GM18499 (cell line): ENCODE data around the gene ZBTB11.
A peak's percentile ranks its signal among the peaks of the same experiment; 100 is the strongest.
"Not testable (repeated sequence)": the region's sequence is repeated elsewhere in the genome, so short reads cannot be mapped to it uniquely, and the experiment has no call there.

ENCODE experiments used
- ATAC-seq: cut with Tn5 transposase; IDR thresholded peaks from one replicate; pipeline ENCODE4 v1.9.1; 2021; ENCODE audit warnings: moderate number of reproducible peaks; ENCODE audit not compliant: insufficient read depth, unreplicated experiment

The ZBTB11 gene

GRCh38 chr3:101656651-101657050 lies 20.3 kb downstream of the ZBTB11 start:
- no peak for ATAC-seq

GRCh38 chr3:101646726-101647125 lies 30.2 kb downstream of the ZBTB11 start:
- no peak for ATAC-seq

DNA sequence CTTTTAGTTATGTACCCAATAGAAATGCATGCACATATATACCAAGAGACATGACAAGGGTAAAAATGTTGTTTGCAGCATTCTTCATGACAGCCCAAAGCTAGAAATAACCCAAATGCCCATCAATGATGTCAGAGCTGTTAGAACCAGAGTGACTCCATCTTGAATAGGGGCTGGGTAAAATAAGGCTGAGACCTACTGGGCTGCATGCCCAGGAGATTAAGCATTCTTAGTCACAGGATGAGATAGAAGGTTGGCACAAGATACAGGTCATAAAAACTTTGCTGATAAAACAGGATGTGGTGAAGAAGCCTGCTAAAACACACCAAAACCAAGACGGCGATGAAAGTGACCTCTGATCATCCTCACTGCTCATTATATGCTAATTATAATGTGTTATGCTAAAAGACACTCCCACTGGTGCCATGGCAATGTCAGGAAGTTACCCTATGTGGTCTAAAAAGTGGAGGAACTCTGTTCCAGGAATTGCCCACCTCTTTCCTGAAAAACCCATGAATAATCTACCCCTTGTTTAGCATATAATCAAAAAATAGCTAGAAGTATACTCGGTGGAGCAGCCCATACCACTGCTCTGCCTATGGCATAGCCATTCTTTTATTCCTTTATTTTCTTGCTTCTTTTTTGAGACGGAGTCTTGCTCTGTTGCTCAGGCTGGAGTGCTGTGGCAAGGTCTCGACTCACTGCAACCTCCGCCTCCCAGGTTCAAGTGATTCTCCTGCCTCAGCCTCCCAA lies 32.9 kb downstream of the ZBTB11 start:
- no peak for ATAC-seq

GRCh38 chr3:101643009-101643844 lies 33.7 kb downstream of the ZBTB11 start:
- ATAC-seq, result no peak

- ATAC-seq, result no peak
Observed at GRCh38 chr3:101642441-101642840, 34.5 kb downstream of the ZBTB11 start.

DNA sequence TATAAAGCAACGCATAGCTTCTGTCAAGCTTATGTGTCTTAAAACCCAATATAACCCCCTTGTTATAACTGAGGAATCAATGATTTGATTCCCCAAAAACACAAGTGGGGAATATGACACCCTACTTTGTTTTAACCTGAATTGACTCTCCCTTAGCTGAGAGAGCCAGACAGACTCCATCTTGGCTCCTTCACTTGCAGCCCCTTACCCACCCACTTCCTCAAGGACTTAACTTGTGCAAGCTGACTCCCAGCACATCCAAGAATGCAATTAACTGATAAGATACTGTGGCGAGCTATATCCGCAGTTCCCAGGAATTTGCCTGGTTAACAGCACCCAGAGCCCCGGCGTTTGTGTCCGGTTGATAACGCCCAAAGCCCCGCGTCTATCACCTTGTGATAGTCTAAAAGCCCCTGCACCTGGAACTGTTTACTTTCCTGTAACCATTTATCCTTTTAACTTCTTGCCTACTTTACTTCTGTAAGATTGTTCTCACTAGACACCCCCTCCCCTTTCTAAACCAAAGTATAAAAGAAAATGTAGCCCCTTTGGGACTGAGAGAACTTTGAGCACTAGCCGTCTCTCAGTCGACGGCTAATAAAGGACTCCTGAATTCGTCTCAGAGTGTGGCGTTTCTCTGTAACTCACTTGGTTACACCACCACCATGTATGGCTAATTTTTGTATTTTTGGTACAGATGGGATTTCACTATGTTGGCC lies 35.4 kb downstream of the ZBTB11 start:
- ATAC-seq, result not testable (repeated sequence)

DNA sequence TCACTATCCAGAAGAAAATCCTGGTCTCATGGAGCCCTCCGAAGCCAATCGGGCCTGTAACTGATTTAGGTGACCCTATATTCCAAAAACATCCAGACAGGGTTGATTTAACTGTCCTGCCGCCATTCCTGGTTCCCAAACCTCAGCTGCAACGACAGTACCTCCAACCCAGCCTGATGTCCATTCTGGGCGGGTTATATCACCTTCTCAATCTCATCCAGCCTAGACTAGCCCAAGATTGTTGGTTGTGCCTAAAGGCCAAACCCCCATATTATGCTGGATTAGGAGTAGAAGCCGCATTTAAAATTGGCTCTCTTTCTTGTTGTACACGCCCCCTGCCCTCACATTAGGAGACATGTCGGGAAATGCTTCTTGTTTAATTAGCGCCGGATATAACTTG lies 36.7 kb downstream of the ZBTB11 start:
- no peak for ATAC-seq

- ATAC-seq, result no peak
Observed at GRCh38 chr3:101639280-101639963, 37.5 kb downstream of the ZBTB11 start.

GRCh38 chr3:101638261-101638745 lies 38.6 kb downstream of the ZBTB11 start:
- ATAC-seq, result no peak

- ATAC-seq, result no peak
Observed at GRCh38 chr3:101637451-101637850, 39.5 kb downstream of the ZBTB11 start.

- ATAC-seq, result peak; percentile 94
Observed at GRCh38 chr3:101635954-101636798, 40.8 kb downstream of the ZBTB11 start.

DNA sequence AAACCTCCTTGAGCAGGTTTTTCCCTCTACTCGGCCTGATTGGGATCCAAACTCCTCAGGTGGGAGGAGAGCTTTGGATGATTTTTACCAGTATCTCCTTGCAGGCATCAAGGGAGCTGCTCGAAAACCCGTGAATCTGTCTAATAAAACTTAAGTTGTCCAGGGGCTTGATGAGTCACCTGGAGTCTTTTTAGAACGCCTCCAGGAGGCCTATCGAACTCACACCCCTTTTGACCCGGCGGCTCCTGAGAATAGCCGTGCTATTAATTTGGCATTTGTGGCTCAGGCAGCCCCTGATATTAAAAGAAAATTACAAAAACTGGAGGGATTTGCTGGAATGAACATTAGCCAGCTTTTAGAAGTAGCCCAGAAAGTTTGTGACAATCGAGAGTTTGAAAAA lies 41.6 kb downstream of the ZBTB11 start:
- ATAC-seq, result no peak

DNA sequence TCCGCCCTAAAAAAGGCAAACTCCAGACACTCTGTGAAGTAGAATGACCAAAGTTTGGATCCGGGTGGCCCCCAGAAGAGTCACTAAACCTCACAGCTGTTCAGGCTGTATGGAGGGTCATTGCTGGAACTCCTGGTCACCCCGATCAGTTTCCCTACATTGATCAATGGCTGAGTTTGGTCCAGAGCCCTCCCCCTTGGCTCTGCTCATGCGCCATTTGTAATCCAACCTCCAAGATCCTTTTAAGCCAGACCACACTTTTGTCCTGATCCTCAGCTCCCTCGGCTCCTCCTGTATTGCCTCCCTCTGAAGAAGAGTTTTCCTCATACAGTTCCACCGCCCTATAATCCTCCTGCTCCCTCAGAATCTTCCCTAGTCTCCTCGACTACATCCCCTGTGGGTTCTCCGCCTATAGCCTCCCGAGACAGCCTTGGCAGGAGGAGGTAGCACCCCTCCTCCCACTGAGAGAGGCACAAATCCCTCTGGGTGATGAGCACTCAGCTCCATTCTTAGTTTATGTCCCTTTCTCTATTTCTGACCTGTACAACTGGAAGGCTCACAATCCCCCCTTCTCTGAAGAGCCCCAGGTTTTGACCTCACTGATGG lies 42.2 kb downstream of the ZBTB11 start:
- ATAC-seq, result no peak

GRCh38 chr3:101633186-101633585 lies 43.7 kb downstream of the ZBTB11 start:
- ATAC-seq, result no peak

GRCh38 chr3:101632586-101632985 lies 44.3 kb downstream of the ZBTB11 start:
- no peak for ATAC-seq

DNA sequence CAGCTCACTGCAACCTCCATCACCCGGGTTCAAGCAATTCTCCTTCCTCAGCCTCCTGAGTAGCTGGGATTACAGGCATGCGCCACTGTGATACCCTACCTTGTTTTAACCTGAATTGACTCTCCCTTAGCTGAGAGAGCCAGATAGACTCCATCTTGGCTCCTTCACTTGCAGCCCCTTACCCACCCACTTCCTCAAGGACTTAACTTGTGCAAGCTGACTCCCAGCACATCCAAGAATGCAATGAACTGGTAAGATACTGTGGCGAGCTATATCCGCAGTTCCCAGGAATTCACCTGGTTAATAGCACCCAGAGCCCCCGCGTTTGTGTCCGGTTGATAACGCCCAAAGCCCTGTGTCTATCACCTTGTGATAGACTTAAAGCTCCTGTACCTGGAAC lies 45.0 kb downstream of the ZBTB11 start:
- ATAC-seq, result not testable (repeated sequence)

DNA sequence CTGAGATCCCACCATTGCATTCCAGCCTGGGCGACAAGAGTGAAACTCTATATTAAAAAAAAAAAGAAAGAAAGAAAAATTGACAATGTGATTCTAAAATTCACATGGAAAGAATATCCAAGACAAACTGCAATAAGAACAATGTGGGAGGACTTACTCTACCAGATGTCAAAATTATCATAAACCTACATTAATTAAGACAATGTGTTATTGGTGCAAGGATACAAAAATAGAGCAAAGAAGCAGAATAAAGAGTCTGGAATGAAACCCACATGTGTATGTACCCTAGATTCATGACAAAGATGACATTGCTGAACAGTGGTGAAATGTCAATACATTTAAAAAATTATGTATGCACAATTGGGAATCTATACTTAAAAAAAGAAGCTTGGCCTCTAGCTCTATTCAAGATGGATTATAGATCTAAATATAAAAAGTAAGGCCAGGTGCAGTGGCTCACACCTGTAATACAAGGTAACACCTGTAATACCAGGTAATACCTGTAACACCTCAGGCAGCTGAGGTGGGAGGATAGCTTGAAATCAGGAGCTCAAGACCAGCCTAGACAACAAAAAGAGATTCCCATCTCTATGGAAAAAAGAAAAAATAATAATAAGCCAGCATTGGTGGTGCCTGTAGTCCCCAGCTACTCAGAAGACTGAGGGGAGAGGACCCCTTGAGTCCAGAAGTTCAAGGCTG lies 45.7 kb downstream of the ZBTB11 start:
- no peak for ATAC-seq

DNA sequence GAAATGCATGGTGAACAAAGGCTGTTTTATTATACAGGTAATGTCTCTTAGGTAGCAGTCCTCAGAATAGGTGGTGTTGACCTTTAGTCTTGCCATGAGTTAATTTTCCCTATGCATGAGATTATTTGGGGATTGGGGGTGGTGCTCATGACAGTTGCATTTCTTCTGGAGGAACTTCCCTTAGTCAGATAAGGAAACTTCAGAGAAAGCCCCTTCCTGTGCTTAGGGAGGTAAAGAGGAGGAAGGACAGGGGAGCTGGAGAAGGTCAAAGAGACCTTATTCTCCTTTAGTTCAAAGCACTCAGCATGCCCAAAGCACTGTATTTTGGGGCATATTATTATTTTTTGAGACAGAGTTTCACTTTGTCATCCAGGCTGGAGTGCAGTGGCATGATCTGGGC lies 47.7 kb downstream of the ZBTB11 start:
- no peak for ATAC-seq
